OCI-LY1 (cell line): Measurements from ENCODE around the gene CEACAM1.

Experiments used
- CTCF ChIP-seq: fragments of 200-600 bp; sonication (generic), shearing (Covaris generic); IDR thresholded peaks from 2 replicates; pipeline ENCODE4 v1.5.1; 2017; ENCODE audit warnings: mild to moderate bottlenecking, antibody characterized with exemption, low read length, moderate library complexity, mixed read lengths
- EZH2 ChIP-seq: fragments of 200-600 bp; sonication (generic), shearing (Covaris generic); IDR thresholded peaks from 2 replicates; pipeline ENCODE4 v1.8.0; 2017; ENCODE audit warnings: borderline replicate concordance, mixed run types, mild to moderate bottlenecking, antibody characterized with exemption, low read length, moderate library complexity, mixed read lengths

- TF ChIP-seq CTCF (no peak), EZH2 (no peak)
These were observed 39.3 kb upstream of the CEACAM1 start for GRCh38 chr19:42567567-42567966.
